Measurements from ENCODE around the gene RIC3. TPM values are rescaled to one million over a fixed set of nuclear protein-coding genes. Genes with fewer than 3 reads are reported as not detected.
A peak's percentile ranks its signal among the peaks of the same experiment; 100 is the strongest.

RIC3 gene
- total and polyA plus RNA-seq, 7 donors = 0.23 to 34.9 (median 14.7) TPM; not detected in 1

- H3K4me1 ChIP-seq = peaks cover 0 to 53% (median 39%) of the 10 kb centered on the region in 4 donors
- H3K9me3 ChIP-seq = no peaks in the 10 kb centered on the region
- H3K27me3 ChIP-seq = no peaks in the 10 kb centered on the region
- 65 to 76% methylated on average over 13 of the region's 13 CpGs for WGBS, 2 donors
- TF ChIP-seq EP300 (IDR thresholded peaks at IDR 0.05) (no peak), POLR2AphosphoS5 (IDR thresholded peaks at IDR 0.05) (no peak), POLR2A (IDR thresholded peaks at IDR 0.05) (no peak)
- TF ChIP-seq, protein P1, sequence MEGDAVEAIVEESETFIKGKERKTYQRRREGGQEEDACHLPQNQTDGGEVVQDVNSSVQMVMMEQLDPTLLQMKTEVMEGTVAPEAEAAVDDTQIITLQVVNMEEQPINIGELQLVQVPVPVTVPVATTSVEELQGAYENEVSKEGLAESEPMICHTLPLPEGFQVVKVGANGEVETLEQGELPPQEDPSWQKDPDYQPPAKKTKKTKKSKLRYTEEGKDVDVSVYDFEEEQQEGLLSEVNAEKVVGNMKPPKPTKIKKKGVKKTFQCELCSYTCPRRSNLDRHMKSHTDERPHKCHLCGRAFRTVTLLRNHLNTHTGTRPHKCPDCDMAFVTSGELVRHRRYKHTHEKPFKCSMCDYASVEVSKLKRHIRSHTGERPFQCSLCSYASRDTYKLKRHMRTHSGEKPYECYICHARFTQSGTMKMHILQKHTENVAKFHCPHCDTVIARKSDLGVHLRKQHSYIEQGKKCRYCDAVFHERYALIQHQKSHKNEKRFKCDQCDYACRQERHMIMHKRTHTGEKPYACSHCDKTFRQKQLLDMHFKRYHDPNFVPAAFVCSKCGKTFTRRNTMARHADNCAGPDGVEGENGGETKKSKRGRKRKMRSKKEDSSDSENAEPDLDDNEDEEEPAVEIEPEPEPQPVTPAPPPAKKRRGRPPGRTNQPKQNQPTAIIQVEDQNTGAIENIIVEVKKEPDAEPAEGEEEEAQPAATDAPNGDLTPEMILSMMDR (IDR thresholded peaks at IDR 0.05) = no peak
- no peak overlapping the region for H3K4me3 ChIP-seq
- H3K36me3 ChIP-seq = no peaks in the 10 kb centered on the region
- peak overlapping the region; percentile 37 to 77 (median 56) for H3K27ac ChIP-seq
- no peak for DNase-seq
- intact Hi-C loops (cut with DNase I) = no loop called here
These were observed 100.8 kb downstream of the RIC3 start for GRCh38 chr11:8067929-8068575.

DNA sequence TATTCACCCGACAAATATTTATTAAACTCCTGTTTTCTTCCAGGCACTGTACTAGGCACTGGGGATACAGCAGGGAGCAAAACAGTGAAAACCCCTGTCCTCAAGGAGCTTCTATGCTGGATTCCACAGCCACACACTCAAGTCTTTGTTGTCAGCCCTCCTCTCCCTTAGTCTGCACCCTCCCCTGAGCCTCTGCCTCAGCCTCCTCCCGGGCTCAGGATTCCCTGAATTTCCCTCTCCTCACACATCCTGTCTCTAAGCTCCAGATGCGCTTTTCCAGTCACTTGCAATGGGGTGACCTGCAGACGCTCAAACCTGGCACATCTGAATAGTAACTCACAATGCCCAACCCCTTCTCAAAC lies 101.3 kb downstream of the RIC3 start:
- Histone ChIP-seq H3K4me1 (peaks cover 0 to 58% (median 44%) of the 10 kb centered on the region in 4 donors), H3K9me3 (no peaks in the 10 kb centered on the region), H3K4me3 (no peak overlapping the region), H3K27ac (peak overlapping the region in 2 of 4 donors; percentile 45 to 77), H3K36me3 (no peaks in the 10 kb centered on the region), H3K27me3 (no peaks in the 10 kb centered on the region)
- intact Hi-C loops (cut with DNase I) = no loop called here
- 88% methylated on average over 4 of the region's 4 CpGs for WGBS, 2 donors
- TF ChIP-seq POLR2A (IDR thresholded peaks at IDR 0.05) (no peak), POLR2AphosphoS5 (IDR thresholded peaks at IDR 0.05) (no peak), EP300 (IDR thresholded peaks at IDR 0.05) (no peak)
- DNase-seq = no peak

GRCh38 chr11:8066911-8067455 lies 101.8 kb downstream of the RIC3 start:
- DNase-seq = no peak
- no peaks in the 10 kb centered on the region for H3K27me3 ChIP-seq
- intact Hi-C loops (cut with DNase I) = no loop called here
- peak overlapping the region in 1 of 4 donors; percentile 77 for H3K27ac ChIP-seq
- H3K9me3 ChIP-seq = no peaks in the 10 kb centered on the region
- no peak for TF ChIP-seq EP300 (IDR thresholded peaks at IDR 0.05)
- TF ChIP-seq, protein P1 (IDR thresholded peaks at IDR 0.05) = no peak
- TF ChIP-seq POLR2AphosphoS5 (IDR thresholded peaks at IDR 0.05) = no peak
- no peak for TF ChIP-seq POLR2A (IDR thresholded peaks at IDR 0.05)
- H3K4me3 ChIP-seq = no peak overlapping the region
- H3K4me1 ChIP-seq = peaks cover 0 to 63% (median 50%) of the 10 kb centered on the region in 4 donors
- 63 to 66% methylated on average over 10 of the region's 10 CpGs for WGBS, 2 donors
- H3K36me3 ChIP-seq = no peaks in the 10 kb centered on the region

GRCh38 chr11:8066036-8066910 lies 102.6 kb downstream of the RIC3 start:
- peaks cover 0 to 63% (median 52%) of the 10 kb centered on the region in 4 donors for H3K4me1 ChIP-seq
- intact Hi-C loops (cut with DNase I) = no loop called here

More at GRCh38 chr11:8066036-8066910, 102.6 kb downstream of the RIC3 start:
- H3K4me3 ChIP-seq = no peak overlapping the region
- peak overlapping the region in 1 of 4 donors; percentile 77 for H3K27ac ChIP-seq
- peak; percentile 58 for DNase-seq
- H3K27me3 ChIP-seq = no peaks in the 10 kb centered on the region
- WGBS, 2 donors = 69 to 80% methylated on average over 17 of the region's 17 CpGs
- H3K9me3 ChIP-seq = no peaks in the 10 kb centered on the region
- H3K36me3 ChIP-seq = no peaks in the 10 kb centered on the region
- TF ChIP-seq POLR2AphosphoS5 (IDR thresholded peaks at IDR 0.05) (peak in 3 of 4 donors; percentile 48 to 61 (median 60)), EP300 (IDR thresholded peaks at IDR 0.05) (no peak), POLR2A (IDR thresholded peaks at IDR 0.05) (no peak)
- TF ChIP-seq, protein P1 (IDR thresholded peaks at IDR 0.05) = no peak
